Central memory CD8-positive, alpha-beta T cell (primary cell): ENCODE results near the gene OPRL1.
A peak's percentile ranks its signal among the peaks of the same experiment; 100 is the strongest.

Source experiments
- ATAC-seq: fragments of 150-1000 bp; cut with Tn5 transposase; replicated peaks from 2 replicates; pipeline ENCODE4 v1.10.0; 2022; ENCODE audit warnings: mild to moderate bottlenecking, moderate FRiP score, moderate number of reproducible peaks; ENCODE audit not compliant: poor library complexity, severe bottlenecking; ENCODE audit errors: extremely low read depth
- DNase-seq, 2 donors: peaks; one replicate each; pipeline ENCODE4 v3.0.0; 2021; ENCODE audit warnings: low spot score in 2 of 2
- H3K27ac Mint-ChIP-seq: one replicate; pipeline ENCODE4 v1.8.0; 2022; ENCODE audit warnings: low read depth, mild to moderate bottlenecking, moderate library complexity, mixed read lengths
- H3K27me3 Mint-ChIP-seq: one replicate; pipeline ENCODE4 v1.8.0; 2022; ENCODE audit warnings: mixed read lengths
- H3K36me3 Mint-ChIP-seq: one replicate; pipeline ENCODE4 v1.8.0; 2022; ENCODE audit warnings: mild to moderate bottlenecking, moderate library complexity, mixed read lengths; ENCODE audit not compliant: insufficient read depth
- H3K4me1 Mint-ChIP-seq: one replicate; pipeline ENCODE4 v1.8.0; 2022; ENCODE audit warnings: mixed read lengths
- H3K4me3 Mint-ChIP-seq: one replicate; pipeline ENCODE4 v1.8.0; 2022; ENCODE audit warnings: mild to moderate bottlenecking, moderate library complexity, mixed read lengths
- H3K9me3 Mint-ChIP-seq: one replicate; pipeline ENCODE4 v1.8.0; 2022; ENCODE audit warnings: mixed read lengths

OPRL1 gene

DNA sequence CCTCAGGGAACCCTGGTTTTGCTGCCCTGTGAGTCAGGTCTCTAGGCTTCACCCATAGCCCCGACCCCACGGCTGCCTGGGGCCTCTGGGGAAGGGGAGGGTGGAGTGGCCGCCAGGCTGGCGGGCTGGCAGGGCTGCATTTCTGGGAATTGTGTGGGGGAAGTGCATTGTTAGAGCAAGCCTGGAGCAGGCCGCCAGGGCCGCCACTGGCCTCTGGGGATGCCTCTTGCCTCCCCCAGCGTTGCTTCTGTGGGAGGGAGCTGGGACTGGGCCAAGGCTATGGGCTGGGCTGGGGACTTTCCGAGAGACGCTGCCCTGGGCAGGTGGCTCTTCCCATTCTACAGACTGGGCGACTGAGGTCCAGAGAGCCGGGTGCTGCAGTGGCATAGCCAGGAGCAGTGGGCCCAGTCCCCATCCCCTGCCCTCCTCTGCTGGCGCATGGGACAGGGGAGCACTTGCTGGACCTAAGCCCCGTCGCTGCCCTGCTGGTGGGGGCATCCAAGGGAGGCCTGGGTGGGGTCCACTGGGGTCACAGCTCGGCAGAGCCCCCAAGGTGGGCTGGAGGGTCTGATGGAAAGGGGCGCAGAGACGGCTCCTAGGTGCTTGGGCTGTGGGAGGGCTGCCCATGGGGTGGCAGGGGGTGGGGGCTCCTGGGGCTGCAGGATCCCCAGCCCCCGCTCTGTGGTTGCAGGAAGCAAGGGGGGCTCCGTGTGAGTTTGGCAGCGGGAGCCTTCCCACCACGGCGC is 23.8 kb upstream of the OPRL1 start:
- H3K4me1 Mint-ChIP-seq: peaks cover 15% of the 10 kb centered on the region
- H3K36me3 Mint-ChIP-seq: peaks cover 1% of the 10 kb centered on the region
- no peak for DNase-seq
- no peaks in the 10 kb centered on the region for H3K9me3 Mint-ChIP-seq
- H3K27ac Mint-ChIP-seq: no peak overlapping the region
- no peak for ATAC-seq
- H3K27me3 Mint-ChIP-seq: peaks cover 15% of the 10 kb centered on the region
- no peak overlapping the region for H3K4me3 Mint-ChIP-seq

DNA sequence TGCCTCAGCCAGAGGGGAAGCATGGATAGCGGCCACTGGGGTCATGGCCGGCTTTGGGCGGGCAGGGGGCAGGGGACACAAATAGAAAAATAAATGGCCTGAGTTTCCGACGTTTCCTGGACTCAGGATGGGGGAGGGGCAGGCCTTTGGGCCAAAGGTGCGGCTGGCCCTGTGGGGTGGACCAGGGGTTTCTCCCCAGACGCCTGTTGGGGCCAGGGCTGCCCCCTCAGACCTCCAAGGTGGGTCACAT is 23.3 kb upstream of the OPRL1 start:
- Mint-ChIP-seq H3K4me3 (no peak overlapping the region), H3K27ac (no peak overlapping the region), H3K36me3 (peaks cover 1% of the 10 kb centered on the region), H3K9me3 (no peaks in the 10 kb centered on the region), H3K27me3 (peaks cover 15% of the 10 kb centered on the region), H3K4me1 (peaks cover 15% of the 10 kb centered on the region)
- DNase-seq (no peak), ATAC-seq (no peak)

DNA sequence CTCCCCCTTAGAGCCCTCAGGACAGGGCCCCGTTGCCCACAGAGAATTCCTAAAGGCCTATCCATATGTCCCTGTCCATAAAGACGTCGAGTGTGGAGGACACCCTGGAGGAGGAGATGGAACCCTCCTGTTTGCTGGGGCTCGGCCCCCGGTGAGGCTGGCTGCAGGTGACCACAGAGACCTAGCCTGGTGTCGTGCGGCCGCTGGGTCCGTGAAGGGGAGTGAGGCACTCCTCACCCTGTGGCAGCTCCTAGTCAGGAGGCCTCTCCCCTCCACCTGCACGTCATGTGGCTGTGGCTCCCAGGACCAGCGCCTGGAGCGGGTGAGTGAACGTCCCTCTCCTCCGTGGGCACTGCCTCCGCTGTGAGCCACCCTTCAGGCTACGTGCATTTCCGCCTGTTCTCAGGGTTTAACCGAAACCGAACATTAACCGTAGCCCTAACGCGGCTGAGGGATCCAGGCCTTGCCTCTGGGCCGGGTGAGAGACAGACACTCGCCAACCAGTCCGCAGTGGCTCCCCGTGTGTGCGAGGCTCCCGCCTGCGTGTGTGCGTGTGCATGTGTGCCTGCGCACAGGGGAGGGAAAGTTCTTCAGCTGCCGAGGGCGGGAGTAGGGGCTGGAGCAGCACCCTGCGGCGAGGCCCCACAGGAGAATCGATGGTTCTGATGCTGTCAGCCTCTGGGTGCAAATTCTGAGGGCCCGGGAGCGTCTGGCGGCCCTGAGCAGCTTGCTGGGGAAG is 22.8 kb upstream of the OPRL1 start:
- Mint-ChIP-seq H3K4me3 (peak overlapping the region; percentile 40), H3K36me3 (peaks cover 1% of the 10 kb centered on the region), H3K9me3 (no peaks in the 10 kb centered on the region), H3K4me1 (peaks cover 15% of the 10 kb centered on the region), H3K27ac (no peak overlapping the region), H3K27me3 (peaks cover 15% of the 10 kb centered on the region)
- DNase-seq (no peak), ATAC-seq (peak; percentile 24)

DNA sequence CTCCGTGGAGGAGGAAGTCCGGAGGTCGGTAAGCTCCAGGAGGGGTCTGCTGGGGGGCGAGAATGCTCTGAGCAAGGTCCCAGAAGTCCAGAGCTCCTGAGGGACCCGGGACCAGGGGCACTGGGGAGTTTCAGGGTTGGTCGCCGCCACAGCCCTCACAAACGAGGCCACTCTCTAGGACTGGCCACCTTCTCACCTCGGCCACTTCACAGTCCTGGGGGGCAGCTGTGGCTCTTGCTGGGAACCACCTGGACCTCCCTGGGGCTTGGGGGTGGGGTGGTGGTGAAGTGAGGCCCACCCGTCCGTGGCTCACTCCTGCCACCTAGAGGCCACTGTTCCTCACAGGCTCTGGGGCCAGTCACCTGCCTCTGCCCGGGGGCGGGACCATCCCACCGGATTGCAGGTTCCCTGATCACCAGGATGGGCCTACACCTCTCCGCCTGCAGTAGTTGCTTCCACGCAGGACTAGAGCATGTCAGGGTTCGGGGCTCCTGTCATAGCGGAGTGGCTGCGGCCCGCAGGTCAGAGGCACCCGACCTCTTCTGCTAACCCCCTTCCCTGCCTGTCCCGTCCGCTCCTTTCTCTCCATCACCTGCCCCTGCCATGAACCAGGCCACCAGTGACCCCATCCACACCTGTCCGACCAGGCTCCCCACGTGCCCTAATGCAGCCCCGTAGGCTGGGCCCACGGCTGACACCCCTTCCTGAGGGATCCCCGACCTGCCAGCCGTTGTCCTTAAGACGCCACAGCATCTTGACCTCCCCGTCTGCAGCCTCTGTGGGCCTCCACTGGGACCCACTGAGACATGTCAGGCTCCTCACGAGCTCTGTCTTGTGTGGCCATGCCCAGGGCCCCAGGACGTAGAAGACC is 22.0 kb upstream of the OPRL1 start:
- peak overlapping the region; percentile 40 for H3K4me3 Mint-ChIP-seq

DNA sequence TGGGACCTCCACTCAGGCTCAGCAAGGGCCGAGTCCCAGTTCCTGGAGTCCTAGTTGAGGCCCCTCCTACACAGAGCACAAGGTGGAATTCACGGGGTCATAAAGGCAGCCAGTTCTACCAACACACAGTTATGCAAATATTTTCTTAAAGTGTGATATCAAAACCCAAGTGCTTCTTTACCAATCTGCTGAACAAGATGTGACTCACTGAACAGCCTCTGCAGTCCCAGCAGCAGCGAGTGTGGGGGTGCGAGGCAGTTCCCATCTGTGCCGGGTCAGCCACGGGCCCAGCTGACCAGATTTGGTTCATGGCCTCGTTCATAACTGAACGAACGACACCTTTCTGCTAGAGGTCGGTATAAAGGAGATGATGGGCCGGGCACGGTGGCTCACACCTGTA is 21.3 kb upstream of the OPRL1 start:
- ATAC-seq: no peak
- peaks cover 15% of the 10 kb centered on the region for H3K4me1 Mint-ChIP-seq
- no peak for DNase-seq
- no peak overlapping the region for H3K27ac Mint-ChIP-seq
- peaks cover 5% of the 10 kb centered on the region for H3K36me3 Mint-ChIP-seq
- no peak overlapping the region for H3K4me3 Mint-ChIP-seq
- H3K27me3 Mint-ChIP-seq: peaks cover 5% of the 10 kb centered on the region
- no peaks in the 10 kb centered on the region for H3K9me3 Mint-ChIP-seq

More for the DNA sequence above, 22.0 kb upstream of the OPRL1 start:
- Mint-ChIP-seq H3K27ac (no peak overlapping the region), H3K9me3 (no peaks in the 10 kb centered on the region), H3K27me3 (peaks cover 12% of the 10 kb centered on the region), H3K4me1 (peaks cover 15% of the 10 kb centered on the region), H3K36me3 (peaks cover 4% of the 10 kb centered on the region)
- DNase-seq: peak; percentile 53 to 69
- peak; percentile 83 for ATAC-seq

DNA sequence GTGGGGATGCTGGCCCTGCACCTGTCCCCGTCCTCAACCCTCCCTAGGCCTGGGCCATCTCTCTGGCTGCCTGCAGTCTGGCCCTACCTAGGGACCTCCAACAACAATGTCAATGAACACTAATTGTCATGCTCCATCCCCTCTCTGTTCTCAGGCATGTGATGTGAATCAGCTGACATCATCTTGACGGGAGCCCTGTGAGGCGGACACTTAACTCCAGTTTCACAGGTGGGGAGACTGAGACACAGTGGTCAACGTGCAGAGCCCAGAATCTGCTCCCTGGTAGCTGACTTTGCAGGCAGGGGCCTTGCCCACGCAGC is 17.6 kb upstream of the OPRL1 start:
- ATAC-seq: no peak
- Mint-ChIP-seq H3K27me3 (no peaks in the 10 kb centered on the region), H3K4me1 (peaks cover 41% of the 10 kb centered on the region), H3K36me3 (peaks cover 8% of the 10 kb centered on the region), H3K4me3 (peak overlapping the region; percentile 84), H3K9me3 (no peaks in the 10 kb centered on the region), H3K27ac (no peak overlapping the region)
- no peak for DNase-seq

DNA sequence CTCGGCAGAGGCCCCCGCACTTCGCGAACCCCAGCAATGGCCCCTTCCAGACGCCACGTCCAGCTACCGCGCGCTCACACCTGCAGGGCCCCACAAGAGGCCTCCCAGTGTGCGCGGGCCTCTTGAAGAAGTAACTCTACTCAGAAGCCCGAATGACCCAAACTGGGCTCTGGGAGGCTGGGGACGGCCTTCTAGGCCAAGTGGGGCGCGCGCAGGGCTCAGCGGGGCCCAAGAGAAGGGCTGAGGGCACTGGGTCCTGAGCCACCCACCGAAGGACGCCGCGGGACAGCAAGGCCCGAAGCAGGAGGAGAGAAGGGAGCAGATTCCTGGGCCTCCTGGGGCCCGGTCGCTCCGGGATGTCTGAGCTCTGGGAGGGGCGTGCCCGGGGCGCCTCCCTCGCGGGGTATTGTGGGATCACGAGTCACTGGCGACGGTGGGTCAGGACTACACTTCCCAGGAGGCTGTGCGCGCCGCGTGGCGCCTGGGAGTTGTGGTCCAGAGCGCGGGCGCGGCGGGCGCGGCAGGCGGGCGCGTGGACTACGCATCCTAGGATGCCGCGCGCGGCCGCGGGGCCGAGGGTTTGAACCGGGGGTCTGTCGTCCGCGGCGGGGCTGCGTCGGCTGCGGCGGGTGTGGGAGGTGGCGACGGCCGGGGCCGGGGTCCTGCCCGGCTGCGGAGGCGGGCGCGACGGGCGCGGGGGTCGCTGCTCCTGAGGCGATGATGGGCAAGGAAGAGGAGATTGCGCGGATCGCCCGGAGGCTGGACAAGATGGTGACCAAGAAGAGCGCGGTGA is 17.1 kb upstream of the OPRL1 start, which contains the start of gene TCEA2:
TCEA2 (plus strand) TSS at position 603 of the 793 bp plus-strand sequence; CDS start at position 718, 115 bp downstream.
- DNase-seq (peak; percentile 82 to 85), ATAC-seq (peak; percentile 92)
- peaks cover 8% of the 10 kb centered on the region for H3K36me3 Mint-ChIP-seq
- peak within 1 kb of the TSS; percentile 84 for H3K4me3 Mint-ChIP-seq
- H3K9me3 Mint-ChIP-seq: no peaks in the 10 kb centered on the region
- H3K4me1 Mint-ChIP-seq: peaks cover 43% of the 10 kb centered on the region
- H3K27me3 Mint-ChIP-seq: no peaks in the 10 kb centered on the region
- H3K27ac Mint-ChIP-seq: peak within 1 kb of the TSS; percentile 19

DNA sequence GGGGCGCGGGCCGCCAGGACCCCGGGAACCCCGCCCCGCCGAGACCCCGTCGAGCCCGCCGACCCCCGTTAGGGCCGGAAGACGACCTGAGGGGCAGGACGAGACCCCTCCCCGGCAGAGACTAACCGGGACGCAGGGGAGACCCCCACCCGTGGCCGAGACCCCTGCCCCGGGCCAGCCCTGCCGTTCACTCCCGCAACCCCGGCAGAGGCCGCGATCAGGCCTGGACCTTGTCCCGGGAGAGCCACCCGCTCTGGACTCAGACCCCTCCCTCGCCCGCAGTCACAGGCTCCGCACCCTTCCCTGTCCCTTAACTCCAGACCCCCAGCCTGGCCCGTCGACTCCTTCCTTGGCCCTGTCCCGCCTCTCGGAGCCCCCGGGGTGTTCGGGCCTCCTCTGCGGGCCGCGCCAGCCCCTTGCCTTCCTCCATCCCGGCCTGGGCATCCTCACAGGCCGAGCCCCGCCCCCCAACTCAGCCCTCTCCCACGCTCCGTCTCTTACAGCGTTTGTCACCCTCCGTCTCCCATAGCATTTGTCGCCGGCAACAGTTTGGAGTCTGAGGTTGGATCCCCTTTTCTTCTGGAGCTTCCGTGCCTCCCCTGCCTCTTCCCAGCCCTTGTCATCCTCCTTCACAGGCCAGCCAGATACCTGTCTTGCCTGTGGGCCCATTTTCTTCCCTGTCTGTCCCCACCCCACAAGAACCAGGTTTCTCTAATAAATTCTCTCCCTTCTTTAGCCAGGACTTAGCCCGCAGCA is 16.3 kb upstream of the OPRL1 start:
- ATAC-seq (no peak), DNase-seq (no peak)
- no peaks in the 10 kb centered on the region for H3K9me3 Mint-ChIP-seq
- H3K27ac Mint-ChIP-seq: peak overlapping the region; percentile 17
- H3K4me1 Mint-ChIP-seq: peaks cover 38% of the 10 kb centered on the region
- peak overlapping the region; percentile 84 for H3K4me3 Mint-ChIP-seq
- no peaks in the 10 kb centered on the region for H3K27me3 Mint-ChIP-seq
- H3K36me3 Mint-ChIP-seq: peaks cover 8% of the 10 kb centered on the region

DNA sequence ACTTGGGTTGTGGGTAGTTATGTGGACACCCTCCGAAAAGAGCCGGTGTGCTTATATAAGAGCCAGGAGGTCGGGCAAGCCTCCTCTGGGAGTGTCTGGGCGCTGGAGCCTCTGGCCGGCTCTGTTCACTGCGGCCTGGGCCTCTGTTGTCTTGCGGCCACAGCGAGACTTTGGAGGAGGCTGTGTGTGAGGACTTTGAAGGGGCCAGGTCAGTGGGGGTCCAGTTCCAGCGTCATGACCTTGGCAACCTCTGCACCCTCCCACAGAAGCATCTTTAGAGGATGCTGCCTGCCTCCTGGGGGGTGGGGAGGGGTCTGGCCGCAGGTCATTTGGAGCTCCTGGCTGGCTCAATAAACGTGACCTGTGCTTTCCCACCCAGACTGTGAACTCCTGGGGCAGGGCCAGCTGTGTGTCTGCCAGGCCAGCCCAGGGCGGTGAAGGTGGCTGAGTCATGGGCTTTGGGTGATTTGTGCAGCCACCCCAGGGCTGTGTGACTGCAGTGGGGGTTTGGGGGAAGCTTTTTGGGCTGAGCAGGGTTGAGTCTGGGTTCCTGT is 15.7 kb upstream of the OPRL1 start:
- Mint-ChIP-seq H3K27me3 (no peaks in the 10 kb centered on the region), H3K4me1 (peaks cover 36% of the 10 kb centered on the region), H3K9me3 (no peaks in the 10 kb centered on the region), H3K27ac (peak overlapping the region; percentile 17), H3K36me3 (peaks cover 11% of the 10 kb centered on the region), H3K4me3 (peak overlapping the region; percentile 84)
- DNase-seq (no peak), ATAC-seq (no peak)

DNA sequence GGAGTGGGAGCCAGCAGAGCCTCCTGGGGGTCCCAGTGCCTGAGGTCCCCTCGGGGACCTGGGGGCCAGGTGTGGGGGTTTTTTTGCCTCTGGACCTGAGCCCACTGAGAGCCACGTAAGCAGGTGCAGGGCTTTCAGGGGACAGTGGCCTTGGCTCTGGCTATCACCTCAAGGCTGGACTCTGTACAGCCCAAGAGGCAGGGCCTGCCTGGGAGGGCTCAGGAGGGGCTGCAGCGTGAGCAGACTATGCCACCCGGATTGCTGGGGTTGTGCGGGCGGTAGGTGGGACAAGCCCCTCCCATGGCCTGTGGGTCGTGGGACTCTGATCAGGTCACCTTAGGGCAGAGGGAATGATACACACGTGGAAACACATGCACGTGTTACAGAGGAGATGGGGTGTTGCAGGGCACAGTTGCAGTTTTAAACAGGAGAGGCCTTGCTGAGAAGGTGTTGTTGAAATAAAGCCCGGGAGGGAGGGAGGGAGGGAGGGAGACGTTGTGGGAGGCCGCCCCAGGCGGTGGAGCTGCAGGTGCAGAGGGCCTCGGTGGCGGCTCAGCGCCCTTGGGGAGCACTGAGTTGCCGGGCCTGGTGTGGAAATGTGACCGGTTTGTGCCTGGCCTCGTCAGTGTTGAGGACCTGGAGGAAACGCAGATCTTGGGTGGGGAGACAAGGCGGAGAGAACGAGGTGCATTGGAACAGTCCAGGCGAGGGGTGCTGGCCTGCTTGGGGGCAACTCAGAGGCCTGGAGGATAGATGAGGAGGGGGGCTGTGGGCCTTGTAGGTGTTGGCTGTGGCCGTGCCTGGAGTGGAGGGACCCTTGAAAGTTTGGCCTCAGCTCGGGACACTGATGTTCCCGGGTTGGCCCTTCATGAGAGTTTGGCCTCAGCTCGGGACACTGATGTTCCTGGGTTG is 14.6 kb upstream of the OPRL1 start:
- peaks cover 11% of the 10 kb centered on the region for H3K36me3 Mint-ChIP-seq
- no peaks in the 10 kb centered on the region for H3K9me3 Mint-ChIP-seq
- ATAC-seq (no peak), DNase-seq (no peak)
- H3K4me3 Mint-ChIP-seq: peak overlapping the region; percentile 45
- H3K4me1 Mint-ChIP-seq: peaks cover 32% of the 10 kb centered on the region
- no peaks in the 10 kb centered on the region for H3K27me3 Mint-ChIP-seq
- H3K27ac Mint-ChIP-seq: peak overlapping the region; percentile 51

DNA sequence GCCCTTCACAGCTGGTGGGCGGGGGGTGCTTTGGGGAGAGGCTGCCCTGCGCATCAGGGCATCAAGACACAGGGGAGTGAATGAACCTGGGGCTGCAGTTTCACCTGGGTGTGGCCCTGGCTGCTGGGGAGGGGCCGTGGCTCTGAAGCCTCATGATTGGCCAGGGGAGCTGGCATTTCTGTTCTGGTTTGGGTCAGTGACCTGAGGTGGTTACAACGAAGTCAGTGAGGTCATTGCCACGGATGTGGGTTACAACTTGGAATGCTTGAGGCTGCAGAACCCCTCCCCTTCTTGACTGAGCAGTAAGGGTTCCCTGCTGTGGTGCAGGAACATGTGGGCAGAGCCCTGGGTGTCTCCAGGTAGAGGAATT is 13.9 kb upstream of the OPRL1 start:
- Mint-ChIP-seq H3K27me3 (no peaks in the 10 kb centered on the region), H3K4me3 (peak overlapping the region; percentile 45), H3K27ac (peak overlapping the region; percentile 51), H3K36me3 (peaks cover 11% of the 10 kb centered on the region), H3K4me1 (peaks cover 32% of the 10 kb centered on the region), H3K9me3 (no peaks in the 10 kb centered on the region)
- DNase-seq: peak; percentile 36 to 51
- ATAC-seq: peak; percentile 57
